ENCODE data around the gene ANXA1. TPM values are rescaled to one million over a fixed set of nuclear protein-coding genes. Genes with fewer than 3 reads are reported as not detected.
A peak's percentile ranks its signal among the peaks of the same experiment; 100 is the strongest.

The ANXA1 gene
- total RNA-seq, 1 experiment from 2014 or later = 737 TPM

GRCh38 chr9:73138516-73138915 is 13.1 kb upstream of the ANXA1 start:
- DNase-seq (ENCODE audit: low read depth) = no peak

GRCh38 chr9:73141282-73141681 is 10.4 kb upstream of the ANXA1 start:
- DNase-seq (ENCODE audit: low read depth) = no peak

- peak; percentile 84 for DNase-seq (ENCODE audit: low read depth)
These were observed 7.8 kb upstream of the ANXA1 start for GRCh38 chr9:73143711-73144328.

- no peak for DNase-seq (ENCODE audit: low read depth)
These were observed 5.4 kb upstream of the ANXA1 start for GRCh38 chr9:73146111-73146815.

GRCh38 chr9:73148447-73148937 is 3.2 kb upstream of the ANXA1 start:
- no peak for DNase-seq (ENCODE audit: low read depth)

GRCh38 chr9:73149371-73150067 is 2.1 kb upstream of the ANXA1 start:
- peak; percentile 79 for DNase-seq (ENCODE audit: low read depth)

GRCh38 chr9:73152543-73152844 is 829 bp downstream of the ANXA1 start:
- DNase-seq (ENCODE audit: low read depth) = peak; percentile 61

- peak; percentile 43 for DNase-seq (ENCODE audit: low read depth)
These were observed 1.3 kb downstream of the ANXA1 start for GRCh38 chr9:73152953-73153352.

- peak; percentile 58 for DNase-seq (ENCODE audit: low read depth)
These were observed 2.1 kb downstream of the ANXA1 start for GRCh38 chr9:73153793-73154227.

- DNase-seq (ENCODE audit: low read depth) = no peak
These were observed 2.6 kb downstream of the ANXA1 start for GRCh38 chr9:73154271-73154670.

GRCh38 chr9:73154722-73155121 is 3.1 kb downstream of the ANXA1 start:
- peak; percentile 52 for DNase-seq (ENCODE audit: low read depth)

- DNase-seq (ENCODE audit: low read depth) = no peak
These were observed 3.7 kb downstream of the ANXA1 start for GRCh38 chr9:73155377-73155776.

GRCh38 chr9:73155968-73156864 is 4.6 kb downstream of the ANXA1 start:
- DNase-seq (ENCODE audit: low read depth) = no peak

GRCh38 chr9:73156865-73157187 is 5.2 kb downstream of the ANXA1 start:
- DNase-seq (ENCODE audit: low read depth) = no peak

GRCh38 chr9:73157811-73158210 is 6.1 kb downstream of the ANXA1 start:
- DNase-seq (ENCODE audit: low read depth) = no peak

- no peak for DNase-seq (ENCODE audit: low read depth)
These were observed 7.1 kb downstream of the ANXA1 start for GRCh38 chr9:73158723-73159122.

GRCh38 chr9:73160868-73161267 is 9.2 kb downstream of the ANXA1 start:
- DNase-seq (ENCODE audit: low read depth) = no peak

GRCh38 chr9:73162987-73163768 is 11.5 kb downstream of the ANXA1 start:
- no peak for DNase-seq (ENCODE audit: low read depth)

GRCh38 chr9:73165911-73166310 is 14.2 kb downstream of the ANXA1 start:
- DNase-seq (ENCODE audit: low read depth) = no peak

- DNase-seq (ENCODE audit: low read depth) = no peak
These were observed 14.8 kb downstream of the ANXA1 start for GRCh38 chr9:73166468-73166867.

- no peak for DNase-seq (ENCODE audit: low read depth)
These were observed 15.9 kb downstream of the ANXA1 start for GRCh38 chr9:73167614-73168013.
